ENCODE results near the gene KIF6.
"Not testable (repeated sequence)": the region's sequence is repeated elsewhere in the genome, so short reads cannot be mapped to it uniquely, and the experiment has no call there.

The KIF6 gene

GRCh38 chr6:39289490-39289889 lies 435.7 kb downstream of the KIF6 start:
- no peak for DNase-seq (ENCODE audit: low read depth)

- no peak for DNase-seq (ENCODE audit: low read depth)
Observed at GRCh38 chr6:39287601-39288000, 437.6 kb downstream of the KIF6 start.

- not testable (repeated sequence) for DNase-seq (ENCODE audit: low read depth)
Observed at GRCh38 chr6:39286596-39286995, 438.6 kb downstream of the KIF6 start.

GRCh38 chr6:39282774-39283173 lies 442.4 kb downstream of the KIF6 start:
- no peak for DNase-seq (ENCODE audit: low read depth)

- no peak for DNase-seq (ENCODE audit: low read depth)
Observed at GRCh38 chr6:39281312-39281980, 443.8 kb downstream of the KIF6 start.

GRCh38 chr6:39280247-39280731 lies 444.9 kb downstream of the KIF6 start:
- DNase-seq (ENCODE audit: low read depth): no peak
